Esophagus squamous epithelium (tissue), 5 donors: Measurements from ENCODE around the gene DENND1A. TPM values are rescaled to one million over a fixed set of nuclear protein-coding genes. Genes with fewer than 3 reads are reported as not detected.

Experiments
- DNase-seq: peaks from one replicate; lab custom pipeline; 2025; lab: John Stamatoyannopoulos, UW
- H3K27ac ChIP-seq, 4 donors: fragments of 200-600 bp; sonication (generic); one replicate each; pipeline ENCODE4 v1.5.1; 2016 to 2019; ENCODE audit warnings: mild to moderate bottlenecking in 1 of 4
- H3K27me3 ChIP-seq, 4 donors: fragments of 200-600 bp; sonication (generic); 1 replicate in 3 of 4; 2 replicates in 1 of 4; pipeline versions ENCODE4 v1.5.1 to v1.6.0; 2017 to 2021; ENCODE audit warnings: antibody characterized with exemption in 1 of 4
- H3K36me3 ChIP-seq, 3 donors: fragments of 200-600 bp; sonication (generic); one replicate each; pipeline ENCODE4 v1.5.1; 2016 to 2019
- H3K4me1 ChIP-seq, 3 donors: fragments of 200-600 bp; sonication (generic); one replicate each; pipeline ENCODE4 v1.5.1; 2017 to 2019
- H3K4me3 ChIP-seq, 4 donors: fragments of 200-600 bp; sonication (generic); 1 replicate in 3 of 4; 2 replicates in 1 of 4; pipeline ENCODE4 v1.5.1; 2016 to 2019; ENCODE audit warnings: mild to moderate bottlenecking in 2 of 4, moderate library complexity in 1 of 4
- H3K9me3 ChIP-seq, 3 donors: fragments of 200-600 bp; sonication (generic); one replicate each; pipeline ENCODE4 v1.5.1; 2016 to 2019
- POLR2A ChIP-seq, 4 donors: fragments of 450-650 bp; IDR thresholded peaks; one replicate each; pipeline ENCODE4 v1.6.1; 2017; ENCODE audit warnings: antibody characterized with exemption in 4 of 4, mild to moderate bottlenecking in 4 of 4, moderate library complexity in 3 of 4
- WGBS, 2 donors: methylation state at CpG; one replicate each; pipeline ENCODE4 v1.1.5; 2018; 5-methylcytosine and 5-hydroxymethylcytosine counted together
- intact Hi-C: fragments of 100-400 bp; cut with DNase I; formaldehyde crosslinking; loops from one replicate; pipeline ENCODE4 v1.15.0; 2022
- total RNA-seq, 4 donors: library from RNA; depleted of rRNA; stranded (reverse); fragments of >200 nt; gene quantifications; one replicate each; pipeline ENCODE4 v1.1.0, GENCODE V29; 2016
- TF ChIP-seq, protein P1 (sequence below), 6 experiments: fragments of 450-650 bp in 4 of 6; fragments of 200-600 bp in 2 of 6; sonication (generic) in 2 of 6; IDR thresholded peaks; one replicate each; pipeline ENCODE4 v1.5.1; 2016 to 2019; ENCODE audit warnings: antibody characterized with exemption in 6 of 6, mild to moderate bottlenecking in 4 of 6, moderate library complexity in 4 of 6
- donor health status: DM: yes; HTN: yes; CAD: no.

The DENND1A gene
- total RNA-seq, 4 donors from 2014 or later: 5.3 to 16.0 (median 12.9) TPM

DNA sequence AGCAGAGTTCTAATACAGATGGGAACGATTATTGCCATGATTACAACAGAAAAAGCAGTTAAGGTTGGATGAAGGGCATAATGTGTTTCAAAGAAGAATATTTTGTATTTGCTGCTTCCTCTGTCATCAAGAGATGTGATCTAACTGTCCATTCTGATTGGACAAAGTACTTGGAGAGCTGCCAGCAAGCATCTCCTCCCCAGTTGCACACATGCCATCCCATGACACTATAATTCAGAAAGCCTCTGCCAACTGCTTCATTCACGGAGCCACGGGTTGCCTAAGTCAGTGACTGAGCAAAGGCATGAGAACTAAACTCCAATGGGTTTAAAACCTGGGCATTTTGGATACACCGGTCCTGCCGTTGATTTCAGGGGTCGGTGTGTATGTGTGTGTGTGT, 320.1 kb downstream of the DENND1A start:
- no peak for TF ChIP-seq POLR2A (IDR thresholded peaks at IDR 0.05)
- TF ChIP-seq, protein P1, sequence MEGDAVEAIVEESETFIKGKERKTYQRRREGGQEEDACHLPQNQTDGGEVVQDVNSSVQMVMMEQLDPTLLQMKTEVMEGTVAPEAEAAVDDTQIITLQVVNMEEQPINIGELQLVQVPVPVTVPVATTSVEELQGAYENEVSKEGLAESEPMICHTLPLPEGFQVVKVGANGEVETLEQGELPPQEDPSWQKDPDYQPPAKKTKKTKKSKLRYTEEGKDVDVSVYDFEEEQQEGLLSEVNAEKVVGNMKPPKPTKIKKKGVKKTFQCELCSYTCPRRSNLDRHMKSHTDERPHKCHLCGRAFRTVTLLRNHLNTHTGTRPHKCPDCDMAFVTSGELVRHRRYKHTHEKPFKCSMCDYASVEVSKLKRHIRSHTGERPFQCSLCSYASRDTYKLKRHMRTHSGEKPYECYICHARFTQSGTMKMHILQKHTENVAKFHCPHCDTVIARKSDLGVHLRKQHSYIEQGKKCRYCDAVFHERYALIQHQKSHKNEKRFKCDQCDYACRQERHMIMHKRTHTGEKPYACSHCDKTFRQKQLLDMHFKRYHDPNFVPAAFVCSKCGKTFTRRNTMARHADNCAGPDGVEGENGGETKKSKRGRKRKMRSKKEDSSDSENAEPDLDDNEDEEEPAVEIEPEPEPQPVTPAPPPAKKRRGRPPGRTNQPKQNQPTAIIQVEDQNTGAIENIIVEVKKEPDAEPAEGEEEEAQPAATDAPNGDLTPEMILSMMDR (IDR thresholded peaks at IDR 0.05): no peak
- Histone ChIP-seq H3K27ac (no peak overlapping the region), H3K27me3 (no peaks in the 10 kb centered on the region), H3K4me1 (no peaks in the 10 kb centered on the region), H3K36me3 (no peaks in the 10 kb centered on the region), H3K9me3 (no peaks in the 10 kb centered on the region), H3K4me3 (no peak overlapping the region)
- 95% methylated on average over 6 of the region's 6 CpGs for WGBS, 2 donors
- intact Hi-C loops: no loop called here
- no peak for DNase-seq

DNA sequence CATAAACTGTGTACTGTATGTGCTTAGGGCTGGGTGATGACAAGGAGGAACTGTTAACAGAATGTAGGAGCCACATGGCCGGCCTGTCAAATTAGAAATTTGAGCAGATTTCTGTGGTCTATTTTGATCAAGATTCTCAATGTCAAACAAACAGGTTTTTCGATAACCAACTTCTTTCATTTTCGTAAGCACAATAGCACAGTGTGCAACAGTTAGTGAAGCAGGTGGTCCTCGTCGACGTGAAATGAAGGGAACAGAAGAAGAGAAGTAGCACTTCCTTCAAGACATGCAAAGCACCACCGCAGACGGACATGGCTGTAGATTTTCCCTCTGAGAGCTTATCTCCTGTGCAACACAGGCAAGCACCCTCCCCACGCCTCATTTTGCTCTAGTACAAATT, 321.8 kb downstream of the DENND1A start:
- no peak overlapping the region for H3K27ac ChIP-seq
- TF ChIP-seq POLR2A (IDR thresholded peaks at IDR 0.05): no peak
- TF ChIP-seq, protein P1 (IDR thresholded peaks at IDR 0.05): no peak
- no peak for DNase-seq
- intact Hi-C loops: no loop called here
- H3K4me1 ChIP-seq: no peaks in the 10 kb centered on the region
- no peaks in the 10 kb centered on the region for H3K9me3 ChIP-seq
- H3K27me3 ChIP-seq: no peaks in the 10 kb centered on the region
- H3K4me3 ChIP-seq: no peak overlapping the region
- H3K36me3 ChIP-seq: no peaks in the 10 kb centered on the region
- WGBS, 2 donors: 72 to 82% methylated on average over 9 of the region's 9 CpGs

DNA sequence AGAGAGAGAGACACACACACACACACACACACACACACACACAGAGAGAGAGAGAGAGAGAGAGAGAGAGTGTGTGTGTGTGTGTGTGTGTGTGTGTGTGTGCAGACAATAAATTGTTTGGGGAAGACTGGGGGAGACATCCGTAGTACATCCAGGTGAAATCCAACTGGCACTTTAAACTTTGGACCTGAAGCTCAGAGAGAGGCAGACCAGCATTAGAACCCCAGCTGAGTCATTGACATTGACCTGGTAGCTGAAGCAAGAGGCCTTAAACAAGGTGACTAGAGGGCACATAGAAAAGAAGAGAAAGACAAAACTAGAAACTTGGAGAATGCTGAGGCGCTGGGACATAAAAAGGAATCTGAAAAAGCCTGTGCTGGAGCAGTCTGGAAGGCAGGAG, 322.4 kb downstream of the DENND1A start:
- Histone ChIP-seq H3K4me1 (no peaks in the 10 kb centered on the region), H3K27ac (no peak overlapping the region), H3K4me3 (no peak overlapping the region), H3K27me3 (no peaks in the 10 kb centered on the region), H3K9me3 (no peaks in the 10 kb centered on the region), H3K36me3 (no peaks in the 10 kb centered on the region)
- no peak for DNase-seq
- 88 to 96% methylated on average over 2 of the region's 2 CpGs for WGBS, 2 donors
- TF ChIP-seq POLR2A (IDR thresholded peaks at IDR 0.05): no peak
- TF ChIP-seq, protein P1 (IDR thresholded peaks at IDR 0.05): no peak
- intact Hi-C loops: no loop called here

DNA sequence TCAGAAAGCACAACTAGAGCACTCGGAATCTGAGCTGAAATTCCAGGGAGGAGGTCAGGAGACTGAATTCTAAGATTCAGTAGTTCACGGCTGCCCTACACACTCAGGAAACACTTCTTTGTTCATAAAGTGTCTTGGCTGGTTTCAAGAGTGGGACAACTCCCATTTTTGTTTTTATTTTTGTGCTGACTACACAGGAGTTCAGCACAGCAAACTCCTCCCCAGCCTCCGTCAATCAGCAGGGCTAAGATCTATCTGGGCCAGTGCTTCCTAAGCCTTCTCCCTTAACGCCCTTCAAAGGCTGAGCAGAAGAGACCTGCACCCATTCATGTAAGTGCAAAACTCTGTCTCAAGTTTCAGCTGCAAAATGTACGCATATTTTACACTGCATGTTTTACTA, 323.8 kb downstream of the DENND1A start:
- H3K9me3 ChIP-seq: no peaks in the 10 kb centered on the region
- no peak overlapping the region for H3K27ac ChIP-seq
- no peak for TF ChIP-seq POLR2A (IDR thresholded peaks at IDR 0.05)
- TF ChIP-seq, protein P1 (IDR thresholded peaks at IDR 0.05): no peak
- intact Hi-C loops: no loop called here
- no peaks in the 10 kb centered on the region for H3K36me3 ChIP-seq
- H3K4me3 ChIP-seq: no peak overlapping the region
- H3K27me3 ChIP-seq: no peaks in the 10 kb centered on the region
- WGBS, 2 donors: 93 to 94% methylated on average over 5 of the region's 5 CpGs
- no peaks in the 10 kb centered on the region for H3K4me1 ChIP-seq
- no peak for DNase-seq

DNA sequence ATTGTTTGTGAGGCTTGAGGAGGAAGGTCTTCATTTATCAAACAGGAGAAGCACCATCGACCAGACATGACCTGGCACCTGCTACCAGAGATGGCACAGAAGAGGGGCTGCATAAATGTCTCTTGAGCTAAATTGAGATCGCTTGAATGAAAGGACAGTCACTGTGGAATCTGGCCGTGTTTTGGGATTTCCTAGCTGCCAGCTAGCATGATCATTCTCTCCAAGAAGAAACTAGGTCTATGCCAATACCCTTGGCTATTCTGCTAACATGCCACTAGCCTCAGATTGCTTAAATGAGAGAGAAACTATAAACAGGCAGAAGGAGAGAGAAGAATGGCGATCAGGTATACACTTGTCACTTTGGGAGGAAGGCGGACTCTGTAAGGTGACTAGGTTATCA, 324.6 kb downstream of the DENND1A start:
- H3K36me3 ChIP-seq: no peaks in the 10 kb centered on the region
- TF ChIP-seq, protein P1 (IDR thresholded peaks at IDR 0.05): no peak
- TF ChIP-seq POLR2A (IDR thresholded peaks at IDR 0.05): no peak
- H3K9me3 ChIP-seq: no peaks in the 10 kb centered on the region
- no peak for DNase-seq
- 74 to 84% methylated on average over 5 of the region's 5 CpGs for WGBS, 2 donors
- H3K27me3 ChIP-seq: no peaks in the 10 kb centered on the region
- H3K4me1 ChIP-seq: no peaks in the 10 kb centered on the region
- no peak overlapping the region for H3K4me3 ChIP-seq
- intact Hi-C loops: no loop called here
- H3K27ac ChIP-seq: no peak overlapping the region
